ENCODE data around the gene HABP2.

Gene HABP2

GRCh38 chr10:113617086-113617485 is 64.2 kb downstream of the HABP2 start:
- no peak for TF ChIP-seq CTCF (IDR thresholded peaks at IDR 0.05; ENCODE audit: insufficient read depth, missing control alignments)
- FAIRE-seq (no peak), DNase-seq (ENCODE audit: insufficient read length, low spot score) (no peak)

GRCh38 chr10:113618338-113618737 is 65.5 kb downstream of the HABP2 start:
- FAIRE-seq = no peak
- no peak for DNase-seq (ENCODE audit: insufficient read length, low spot score)
- TF ChIP-seq CTCF (IDR thresholded peaks at IDR 0.05; ENCODE audit: insufficient read depth, missing control alignments) = no peak

GRCh38 chr10:113619401-113619800 is 66.5 kb downstream of the HABP2 start:
- FAIRE-seq = no peak
- no peak for DNase-seq (ENCODE audit: insufficient read length, low spot score)

GRCh38 chr10:113620511-113620910 is 67.7 kb downstream of the HABP2 start:
- no peak for TF ChIP-seq CTCF (IDR thresholded peaks at IDR 0.05; ENCODE audit: insufficient read depth, missing control alignments)
- DNase-seq (ENCODE audit: insufficient read length, low spot score) (no peak), FAIRE-seq (no peak)

More at GRCh38 chr10:113619401-113619800, 66.5 kb downstream of the HABP2 start:
- TF ChIP-seq CTCF (IDR thresholded peaks at IDR 0.05; ENCODE audit: insufficient read depth, missing control alignments) = no peak

- FAIRE-seq (no peak), DNase-seq (ENCODE audit: insufficient read length, low spot score) (no peak)
Measured at GRCh38 chr10:113620936-113621335, 68.1 kb downstream of the HABP2 start.

GRCh38 chr10:113621799-113622198 is 68.9 kb downstream of the HABP2 start:
- DNase-seq (ENCODE audit: insufficient read length, low spot score) (no peak), FAIRE-seq (no peak)
- no peak for TF ChIP-seq CTCF (IDR thresholded peaks at IDR 0.05; ENCODE audit: insufficient read depth, missing control alignments)

More at GRCh38 chr10:113620936-113621335, 68.1 kb downstream of the HABP2 start:
- TF ChIP-seq CTCF (IDR thresholded peaks at IDR 0.05; ENCODE audit: insufficient read depth, missing control alignments) = no peak

GRCh38 chr10:113622831-113623230 is 70.0 kb downstream of the HABP2 start:
- TF ChIP-seq CTCF (IDR thresholded peaks at IDR 0.05; ENCODE audit: insufficient read depth, missing control alignments) = no peak
- no peak for DNase-seq (ENCODE audit: insufficient read length, low spot score)
- no peak for FAIRE-seq

Measured in D721Med (cell line).